G401 (cell line): Measurements from ENCODE around the gene KRT6A. TPM values are rescaled to one million over a fixed set of nuclear protein-coding genes. Genes with fewer than 3 reads are reported as not detected.
A peak's percentile ranks its signal among the peaks of the same experiment; 100 is the strongest.

Source experiments
- DNase-seq: peaks from one replicate; pipeline ENCODE4 v3.0.0-alpha.2; 2015; ENCODE audit warnings: low spot score
- in situ Hi-C: cut with HindIII; loops from 2 replicates; pipeline ENCODE4 v1.10.0; 2016; ENCODE audit warnings: low sequenced_read_pairs, mixed read lengths
- total RNA-seq: library from RNA; depleted of rRNA; stranded (reverse); fragments of >200 nt; shearing (Covaris generic); gene quantifications from 2 replicates; pipeline ENCODE4 v1.2.3, GENCODE V29; 2014; rRNA removed

Gene KRT6A
- total RNA-seq, 1 experiment from 2014 or later, result not detected

DNA sequence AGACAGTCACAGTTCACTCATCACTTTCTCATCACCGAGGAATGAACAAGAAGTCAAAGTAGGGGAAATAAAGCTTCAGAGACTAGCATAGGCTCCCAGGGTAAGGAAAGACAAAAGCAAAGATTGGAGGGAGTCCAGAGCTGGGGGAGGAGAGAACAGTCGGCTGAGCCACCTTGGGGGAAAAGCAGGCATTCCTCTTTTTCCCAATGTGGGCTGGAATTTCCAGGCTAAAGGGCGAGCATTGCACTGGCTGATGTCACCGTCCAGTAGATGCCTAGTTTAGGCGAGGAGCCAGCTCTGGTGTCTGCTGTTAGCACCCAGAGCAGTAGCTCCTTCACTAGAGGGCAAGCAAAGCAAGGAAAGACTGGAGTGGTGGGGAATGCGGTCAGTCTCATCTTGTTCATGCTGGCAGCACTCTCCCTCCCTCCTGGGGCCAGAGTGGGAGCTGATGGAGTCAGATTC, 50.4 kb downstream of the KRT6A start:
- in situ Hi-C loops, result no loop called here
- DNase-seq, result no peak

DNA sequence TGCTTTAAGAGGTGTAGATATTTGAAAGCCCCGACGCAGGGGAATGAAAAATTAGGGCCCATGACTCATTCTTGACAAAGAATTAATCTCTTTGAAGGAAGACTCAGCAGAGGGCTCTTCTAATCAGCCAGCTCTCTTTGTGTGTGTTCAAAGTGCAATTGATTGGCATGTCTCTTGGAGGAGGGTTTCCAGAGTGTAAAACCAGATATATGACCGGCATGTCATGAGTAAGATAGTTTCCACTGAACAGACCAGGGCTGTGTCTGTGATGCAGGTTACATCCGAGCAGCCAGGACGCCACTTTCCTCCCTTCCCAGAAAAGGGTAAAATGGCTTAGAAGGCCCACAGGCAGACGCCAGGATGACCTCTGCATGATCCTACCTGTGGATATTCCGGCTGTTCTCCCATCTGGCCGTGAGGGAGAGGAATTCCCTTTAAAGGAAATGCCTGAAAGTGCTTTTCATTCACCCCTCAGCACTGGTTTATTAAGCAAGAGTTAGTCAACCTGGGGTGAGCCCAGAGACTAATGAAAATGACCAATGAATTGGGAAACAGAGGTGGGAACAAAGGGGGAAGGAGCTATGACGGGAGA, 51.6 kb downstream of the KRT6A start:
- in situ Hi-C loops, result no loop called here
- DNase-seq, result peak; percentile 2

DNA sequence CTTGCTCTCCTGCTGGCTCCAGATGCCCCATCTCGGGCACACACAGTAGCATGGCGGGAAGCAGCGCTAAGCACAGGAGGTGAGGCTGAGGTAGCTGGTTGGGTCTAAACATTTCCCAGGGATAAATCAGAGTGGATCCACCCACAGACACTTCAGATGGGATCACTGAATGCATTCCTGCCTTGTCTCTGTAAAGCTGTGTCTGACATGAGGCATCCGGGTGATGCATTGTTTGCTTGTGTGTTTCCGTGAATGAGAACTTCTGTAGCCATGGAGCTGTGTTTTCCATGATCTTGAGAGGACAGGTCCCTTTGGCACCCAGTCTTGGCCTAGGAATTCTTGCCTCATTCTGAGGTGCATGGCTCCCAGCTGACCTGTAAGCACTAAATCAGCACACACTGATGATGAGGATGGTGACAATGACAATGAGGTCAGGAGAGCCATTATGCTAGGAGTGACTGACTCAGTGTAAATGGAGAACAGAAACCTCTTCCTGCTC, 52.2 kb downstream of the KRT6A start:
- DNase-seq, result no peak

DNA sequence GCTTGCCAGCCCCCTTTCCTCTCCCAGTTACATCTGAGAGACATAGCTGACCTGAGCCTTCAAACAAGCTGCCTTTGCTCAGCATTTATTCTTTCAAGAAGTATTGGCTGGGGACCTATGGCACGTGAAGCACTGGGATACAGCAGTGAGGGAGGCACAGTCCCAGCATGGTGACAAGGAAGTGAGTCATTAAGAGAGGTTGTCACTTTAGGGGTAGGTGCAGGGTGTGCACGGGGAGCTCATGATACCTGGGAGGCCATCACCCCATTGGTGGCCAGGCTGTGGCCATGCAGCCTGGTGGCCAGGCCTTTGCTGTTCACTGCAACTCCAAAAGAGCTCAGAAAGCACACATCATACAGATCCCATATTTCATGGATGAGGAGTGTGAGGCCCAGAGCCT, 53.2 kb downstream of the KRT6A start:
- in situ Hi-C loops, result no loop called here
- DNase-seq, result no peak

More for the DNA sequence above, 52.2 kb downstream of the KRT6A start:
- in situ Hi-C loops, result no loop called here

DNA sequence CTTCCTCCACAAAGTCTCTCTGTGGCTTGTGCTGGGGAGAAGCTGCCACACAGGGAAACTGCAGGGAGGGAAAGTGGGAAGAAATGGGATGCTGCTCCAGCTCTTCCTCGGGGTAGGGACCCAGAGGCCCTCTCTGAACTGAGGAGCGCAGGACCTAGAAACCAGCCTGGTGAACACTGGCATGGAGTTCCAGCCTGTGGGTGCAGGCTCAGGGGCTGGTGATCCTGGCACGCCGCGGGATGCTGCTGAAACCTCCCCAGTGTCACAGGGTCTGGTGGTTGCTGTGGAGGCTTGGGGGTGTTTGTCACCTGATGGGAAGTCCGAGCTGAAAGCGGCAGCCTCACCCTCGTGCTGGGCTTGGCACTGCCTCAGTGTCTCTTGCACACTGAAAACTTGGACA, 53.6 kb downstream of the KRT6A start:
- in situ Hi-C loops, result no loop called here
- no peak for DNase-seq

DNA sequence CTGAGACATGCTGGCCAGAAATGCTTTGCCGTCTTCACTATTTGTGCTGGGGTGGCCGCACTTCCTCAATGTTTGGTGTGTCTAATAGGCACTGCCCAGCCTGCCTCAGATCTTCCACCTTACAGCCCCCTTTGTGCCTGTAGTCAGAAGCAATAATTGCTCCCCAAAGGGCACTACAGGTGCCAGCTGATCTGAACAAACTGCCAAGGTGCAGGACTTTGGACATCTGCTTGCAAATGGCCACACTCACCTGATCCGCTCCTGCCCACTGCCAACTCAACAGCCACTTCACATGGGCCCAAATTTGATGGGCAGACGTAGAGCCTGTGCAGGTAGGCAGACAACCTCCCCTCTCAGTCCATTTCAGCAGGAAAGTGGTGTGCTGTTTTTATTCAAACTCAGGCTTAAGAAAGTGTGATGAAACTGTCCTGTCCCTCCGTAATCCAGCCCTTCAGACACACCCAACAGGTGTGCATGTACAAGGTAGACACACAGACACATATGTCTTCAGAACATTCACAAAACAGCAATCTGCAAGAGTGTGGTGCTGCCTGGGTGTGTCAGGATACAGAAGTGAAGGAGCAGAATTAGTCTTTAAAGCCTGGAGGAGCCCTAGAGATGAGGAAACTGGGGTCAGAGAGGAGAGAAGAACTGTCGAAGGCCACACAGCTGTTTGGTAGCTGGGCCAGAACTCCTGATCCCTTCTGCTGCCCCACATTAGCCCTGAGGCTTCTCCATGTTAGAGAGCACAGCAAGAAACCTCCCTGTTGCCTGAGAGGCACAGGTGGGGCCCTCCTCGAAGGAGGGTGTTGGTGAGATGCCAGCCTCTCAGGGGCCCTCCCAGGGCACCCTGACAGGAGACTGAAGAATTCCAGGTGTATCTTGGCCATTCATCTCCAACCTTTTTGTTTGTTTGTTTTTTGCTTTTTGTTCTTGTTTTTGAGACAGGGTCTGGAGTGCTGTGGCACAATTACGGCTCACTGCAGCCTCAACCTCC, 54.5 kb downstream of the KRT6A start:
- no peak for DNase-seq
- in situ Hi-C loops, result no loop called here

DNA sequence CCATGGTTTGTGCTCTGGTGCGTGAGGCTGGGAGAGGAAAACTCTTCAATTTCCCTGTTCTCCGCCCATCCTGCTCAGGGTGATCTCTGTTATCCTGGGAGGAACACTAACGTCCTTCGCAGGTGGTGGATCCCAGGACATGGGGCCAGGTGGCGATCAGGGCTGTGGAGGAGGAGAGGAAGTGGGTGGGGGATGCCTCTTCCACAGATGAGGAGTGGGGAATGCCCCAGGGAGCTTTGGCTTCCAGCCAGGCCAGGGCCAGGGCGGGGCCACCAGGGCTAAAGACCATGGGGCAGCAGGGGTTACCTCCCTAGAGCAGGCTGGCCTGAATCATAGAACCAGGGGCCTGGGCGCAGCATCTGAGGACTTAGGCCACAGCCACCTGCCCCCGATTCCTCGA, 55.5 kb downstream of the KRT6A start:
- no peak for DNase-seq
- in situ Hi-C loops, result no loop called here

Other genes starting within 250 kb of the KRT6A start
- gene KRT86, start 218.6 kb downstream of the KRT6A start, total RNA-seq, result not detected in 2 replicates
- not detected in 2 replicates for gene KRT81, start 201.7 kb downstream of the KRT6A start, total RNA-seq
- 0.07 TPM in 1 of 2 replicates, not detected in the other for gene KRT83, start 171.9 kb downstream of the KRT6A start, total RNA-seq
- not detected in 2 replicates for gene KRT85, start 125.8 kb downstream of the KRT6A start, total RNA-seq
- not detected in 2 replicates for gene KRT84, start 107.6 kb downstream of the KRT6A start, total RNA-seq
- gene KRT82, start 86.9 kb downstream of the KRT6A start, total RNA-seq, result not detected in 2 replicates
- 0.20 and 0.43 TPM in 2 replicates for gene KRT75, start 58.9 kb downstream of the KRT6A start, total RNA-seq
- gene KRT6B, start 41.1 kb downstream of the KRT6A start, total RNA-seq, result not detected in 2 replicates
- gene KRT6C, start 19.5 kb downstream of the KRT6A start, total RNA-seq, result not detected in 2 replicates
- gene KRT5, start 27.1 kb upstream of the KRT6A start, total RNA-seq, result not detected in 2 replicates
- gene KRT71, start 59.9 kb upstream of the KRT6A start, total RNA-seq, result not detected in 2 replicates
- not detected in 2 replicates for gene KRT74, start 80.6 kb upstream of the KRT6A start, total RNA-seq
- gene KRT72, start 108.2 kb upstream of the KRT6A start, total RNA-seq, result not detected in 2 replicates
- not detected in 2 replicates for gene KRT73, start 125.3 kb upstream of the KRT6A start, total RNA-seq
- gene KRT2, start 159.0 kb upstream of the KRT6A start, total RNA-seq, result not detected in 2 replicates
- not detected in 2 replicates for gene KRT1, start 187.2 kb upstream of the KRT6A start, total RNA-seq
- gene KRT77, start 210.3 kb upstream of the KRT6A start, total RNA-seq, result not detected in 2 replicates